ENCODE data around the gene TLDC2. TPM values are rescaled to one million over a fixed set of nuclear protein-coding genes. Genes with fewer than 3 reads are reported as not detected.
A peak's percentile ranks its signal among the peaks of the same experiment; 100 is the strongest.

Gene TLDC2
- total and polyA plus RNA-seq, 4 donors: 0.36 to 4.1 TPM; not detected in 2

DNA sequence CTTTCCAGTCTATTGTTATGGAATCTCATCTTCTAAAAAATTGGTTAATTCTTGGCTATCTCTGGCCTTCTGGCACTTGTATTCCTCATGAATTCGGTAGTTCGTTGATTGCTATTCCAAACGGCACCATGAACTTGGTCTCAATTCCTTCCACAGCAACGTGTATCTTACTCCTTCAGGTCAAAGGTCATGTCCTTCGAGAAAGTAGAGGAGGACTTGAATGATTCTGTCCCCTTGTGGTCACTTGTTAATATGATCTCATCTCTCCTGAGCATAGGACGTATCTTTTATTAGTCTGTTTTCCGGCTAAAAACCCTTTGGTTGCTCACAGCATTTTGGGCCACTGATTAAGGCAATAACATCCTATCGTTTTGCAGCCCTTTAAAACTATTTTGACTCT is 9.4 kb downstream of the TLDC2 start:
- H3K4me1 ChIP-seq (ENCODE audit: control insufficient read depth in 1 of 2, insufficient read depth in 2 of 2, low read length in 2 of 2): no peaks in the 10 kb centered on the region
- H3K27ac ChIP-seq (ENCODE audit: low read depth in 1 of 2, low read length in 2 of 2): no peak overlapping the region
- H3K36me3 ChIP-seq (ENCODE audit: control insufficient read depth in 1 of 2, insufficient read depth in 2 of 2, low read length in 1 of 2): no peaks in the 10 kb centered on the region
- ATAC-seq (ENCODE audit: low FRiP score) (no peak), DNase-seq (no peak)
- H3K9me3 ChIP-seq (ENCODE audit: control insufficient read depth, low read length): no peaks in the 10 kb centered on the region
- WGBS, 2 donors: 61 to 64% methylated on average over 8 of the region's 8 CpGs
- H3K4me3 ChIP-seq (ENCODE audit: low read length in 2 of 2): no peak overlapping the region
- no peaks in the 10 kb centered on the region for H3K27me3 ChIP-seq (ENCODE audit: control insufficient read depth in 1 of 2, insufficient read depth in 2 of 2, low read length in 1 of 2)
- intact Hi-C loops (cut with DNase I): loop anchor here in 1 of 2 donors (5.0 kb wide), 2 partner anchors 93 to 328 kb away; no protein-coding TSS in a partner anchor

DNA sequence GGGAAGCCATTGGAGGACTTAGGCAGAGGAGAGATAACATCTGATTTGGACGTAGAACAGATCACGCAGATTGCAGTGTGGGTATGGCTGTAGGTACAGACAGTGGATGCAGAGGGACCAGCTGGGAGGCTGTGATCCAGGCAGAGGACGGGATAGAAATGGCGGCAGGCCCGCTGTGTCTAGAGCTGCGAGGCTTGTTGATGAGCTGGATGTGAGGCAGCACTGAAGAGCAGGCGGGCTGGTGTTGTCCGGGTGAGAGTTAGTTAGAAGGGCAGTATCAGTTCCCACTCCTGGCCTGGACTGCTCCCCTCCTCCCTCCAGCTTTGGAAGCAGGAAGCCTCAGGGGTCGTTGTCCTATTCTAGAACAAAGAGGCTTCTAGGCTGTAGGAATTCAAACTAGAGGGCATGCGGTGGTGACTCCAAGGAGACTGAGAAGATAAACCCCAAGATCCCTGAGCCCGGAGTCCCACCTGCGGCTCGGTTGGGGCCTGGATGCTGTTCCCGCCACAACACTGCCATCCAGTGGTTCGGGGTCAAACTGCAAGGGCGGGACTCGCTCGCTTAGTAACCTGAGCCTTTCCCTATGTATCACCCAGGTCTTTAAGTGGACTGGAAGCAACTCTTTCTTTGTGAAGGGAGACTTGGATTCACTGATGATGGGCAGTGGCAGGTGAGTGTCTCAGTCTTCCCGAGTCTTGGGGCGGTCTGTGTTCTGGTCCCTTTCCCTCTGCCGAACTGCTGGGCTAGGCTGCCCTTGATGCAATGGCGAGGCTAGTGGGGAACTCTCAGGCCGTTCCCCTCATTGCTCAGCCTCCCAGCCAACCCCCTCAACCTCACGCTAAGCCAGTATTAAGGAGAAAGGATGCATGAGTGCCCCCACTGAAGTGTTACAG is 11.2 kb downstream of the TLDC2 start:
- intact Hi-C loops (cut with DNase I): loop anchor here in 1 of 2 donors (5.0 kb wide), 2 partner anchors 95 to 330 kb away; no protein-coding TSS in a partner anchor
- 19 to 20% methylated on average over 24 of the region's 24 CpGs for WGBS, 2 donors
- H3K4me3 ChIP-seq (ENCODE audit: low read length in 2 of 2): no peak overlapping the region
- no peak overlapping the region for H3K27ac ChIP-seq (ENCODE audit: low read depth in 1 of 2, low read length in 2 of 2)
- ATAC-seq (ENCODE audit: low FRiP score) (peak; percentile 90), DNase-seq (peak; percentile 88 to 95)
- H3K36me3 ChIP-seq (ENCODE audit: control insufficient read depth in 1 of 2, insufficient read depth in 2 of 2, low read length in 1 of 2): peaks cover 0 to 6% of the 10 kb centered on the region in 2 donors
- H3K9me3 ChIP-seq (ENCODE audit: control insufficient read depth, low read length): no peaks in the 10 kb centered on the region
- no peaks in the 10 kb centered on the region for H3K27me3 ChIP-seq (ENCODE audit: control insufficient read depth in 1 of 2, insufficient read depth in 2 of 2, low read length in 1 of 2)
- no peaks in the 10 kb centered on the region for H3K4me1 ChIP-seq (ENCODE audit: control insufficient read depth in 1 of 2, insufficient read depth in 2 of 2, low read length in 2 of 2)

- WGBS, 2 donors: 28 to 31% methylated on average over 6 of the region's 6 CpGs
- Histone ChIP-seq H3K27me3 (ENCODE audit: control insufficient read depth in 1 of 2, insufficient read depth in 2 of 2, low read length in 1 of 2) (no peaks in the 10 kb centered on the region), H3K36me3 (ENCODE audit: control insufficient read depth in 1 of 2, insufficient read depth in 2 of 2, low read length in 1 of 2) (peaks cover 0 to 6% of the 10 kb centered on the region in 2 donors), H3K9me3 (ENCODE audit: control insufficient read depth, low read length) (no peaks in the 10 kb centered on the region), H3K4me1 (ENCODE audit: control insufficient read depth in 1 of 2, insufficient read depth in 2 of 2, low read length in 2 of 2) (no peaks in the 10 kb centered on the region), H3K4me3 (ENCODE audit: low read length in 2 of 2) (no peak overlapping the region), H3K27ac (ENCODE audit: low read depth in 1 of 2, low read length in 2 of 2) (peak overlapping the region in 1 of 2 donors; percentile 21)
- ATAC-seq (ENCODE audit: low FRiP score): no peak
- peak in 1 of 2 donors; percentile 16 for DNase-seq
- intact Hi-C loops (cut with DNase I): loop anchor here in 1 of 2 donors (5.0 kb wide), 2 partner anchors 95 to 330 kb away; no protein-coding TSS in a partner anchor
Measured at GRCh38 chr20:36887752-36888090, 11.8 kb downstream of the TLDC2 start.

DNA sequence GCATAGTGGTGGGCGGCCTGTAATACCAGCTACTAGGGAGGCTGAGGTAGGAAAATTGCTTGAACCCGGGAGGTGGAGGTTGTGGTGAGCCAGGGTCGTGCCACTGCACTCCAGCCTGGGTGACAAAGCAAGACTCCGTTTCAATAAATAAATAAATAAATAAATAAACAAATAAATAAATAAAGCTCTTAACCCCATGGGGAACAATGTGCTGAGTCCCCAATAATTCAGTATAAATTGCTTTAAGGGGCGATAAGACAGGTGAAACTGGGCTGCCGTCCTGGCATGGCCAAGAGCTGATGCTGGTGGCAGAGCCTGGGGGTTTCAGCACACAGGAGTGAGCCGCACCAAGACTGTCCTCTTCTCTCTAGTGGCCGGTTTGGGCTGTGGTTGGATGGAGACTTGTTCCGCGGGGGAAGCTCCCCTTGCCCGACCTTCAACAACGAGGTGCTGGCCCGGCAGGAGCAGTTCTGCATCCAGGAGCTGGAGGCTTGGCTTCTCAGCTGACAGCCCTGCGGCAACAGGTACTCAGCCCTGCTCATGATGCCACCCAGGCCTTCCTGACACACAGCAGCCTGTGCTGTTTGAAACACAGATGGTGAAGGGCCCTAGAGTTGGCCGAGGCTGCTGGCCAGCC is 13.1 kb downstream of the TLDC2 start:
- 83 to 89% methylated on average over 15 of the region's 15 CpGs for WGBS, 2 donors
- intact Hi-C loops (cut with DNase I): loop anchor here in 1 of 2 donors (5.0 kb wide), 2 partner anchors 97 to 332 kb away; no protein-coding TSS in a partner anchor
- H3K27ac ChIP-seq (ENCODE audit: low read depth in 1 of 2, low read length in 2 of 2): no peak overlapping the region

GRCh38 chr20:36890586-36890985 is 14.6 kb downstream of the TLDC2 start:
- Histone ChIP-seq H3K4me1 (ENCODE audit: control insufficient read depth in 1 of 2, insufficient read depth in 2 of 2, low read length in 2 of 2) (no peaks in the 10 kb centered on the region), H3K27ac (ENCODE audit: low read depth in 1 of 2, low read length in 2 of 2) (no peak overlapping the region), H3K36me3 (ENCODE audit: control insufficient read depth in 1 of 2, insufficient read depth in 2 of 2, low read length in 1 of 2) (peaks cover 0 to 12% of the 10 kb centered on the region in 2 donors), H3K27me3 (ENCODE audit: control insufficient read depth in 1 of 2, insufficient read depth in 2 of 2, low read length in 1 of 2) (no peaks in the 10 kb centered on the region), H3K9me3 (ENCODE audit: control insufficient read depth, low read length) (no peaks in the 10 kb centered on the region), H3K4me3 (ENCODE audit: low read length in 2 of 2) (no peak overlapping the region)
- ATAC-seq (ENCODE audit: low FRiP score) (no peak), DNase-seq (no peak)
- intact Hi-C loops (cut with DNase I): no loop called here
- WGBS, 2 donors: 87 to 90% methylated on average over 9 of the region's 9 CpGs

More for the DNA sequence above, 13.1 kb downstream of the TLDC2 start:
- DNase-seq (peak in 1 of 2 donors; percentile 68), ATAC-seq (ENCODE audit: low FRiP score) (no peak)
- H3K27me3 ChIP-seq (ENCODE audit: control insufficient read depth in 1 of 2, insufficient read depth in 2 of 2, low read length in 1 of 2): no peaks in the 10 kb centered on the region
- H3K4me3 ChIP-seq (ENCODE audit: low read length in 2 of 2): no peak overlapping the region
- H3K9me3 ChIP-seq (ENCODE audit: control insufficient read depth, low read length): no peaks in the 10 kb centered on the region
- H3K36me3 ChIP-seq (ENCODE audit: control insufficient read depth in 1 of 2, insufficient read depth in 2 of 2, low read length in 1 of 2): peaks cover 0 to 12% of the 10 kb centered on the region in 2 donors
- H3K4me1 ChIP-seq (ENCODE audit: control insufficient read depth in 1 of 2, insufficient read depth in 2 of 2, low read length in 2 of 2): no peaks in the 10 kb centered on the region

DNA sequence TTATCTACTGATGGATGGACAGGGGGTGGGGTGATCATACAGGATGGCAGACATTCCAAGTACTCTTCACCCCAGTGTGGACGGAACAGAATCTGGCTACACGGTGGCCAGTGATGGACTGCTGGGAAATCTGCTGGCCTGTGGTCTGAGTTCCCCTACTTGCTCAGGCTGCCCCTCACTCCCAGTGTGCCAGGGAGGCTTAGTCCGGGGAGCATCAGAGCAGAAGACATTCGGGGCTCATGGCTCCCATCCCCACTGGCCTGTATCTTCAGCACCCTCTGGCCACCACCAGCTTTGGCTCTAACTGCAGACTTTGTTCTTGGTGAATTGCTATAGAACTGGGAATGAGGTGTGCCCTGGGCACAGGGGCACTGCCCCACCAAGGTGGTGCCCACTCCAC is 15.3 kb downstream of the TLDC2 start:
- Histone ChIP-seq H3K27me3 (ENCODE audit: control insufficient read depth in 1 of 2, insufficient read depth in 2 of 2, low read length in 1 of 2) (no peaks in the 10 kb centered on the region), H3K4me3 (ENCODE audit: low read length in 2 of 2) (no peak overlapping the region), H3K9me3 (ENCODE audit: control insufficient read depth, low read length) (no peaks in the 10 kb centered on the region), H3K4me1 (ENCODE audit: control insufficient read depth in 1 of 2, insufficient read depth in 2 of 2, low read length in 2 of 2) (no peaks in the 10 kb centered on the region), H3K27ac (ENCODE audit: low read depth in 1 of 2, low read length in 2 of 2) (no peak overlapping the region), H3K36me3 (ENCODE audit: control insufficient read depth in 1 of 2, insufficient read depth in 2 of 2, low read length in 1 of 2) (peaks cover 0 to 12% of the 10 kb centered on the region in 2 donors)
- WGBS, 2 donors: 85 to 87% methylated on average over 4 of the region's 4 CpGs
- DNase-seq (no peak), ATAC-seq (ENCODE audit: low FRiP score) (peak; percentile 11)
- intact Hi-C loops (cut with DNase I): no loop called here

- no peak overlapping the region for H3K27ac ChIP-seq (ENCODE audit: low read depth in 1 of 2, low read length in 2 of 2)
- H3K4me3 ChIP-seq (ENCODE audit: low read length in 2 of 2): no peak overlapping the region
- no peaks in the 10 kb centered on the region for H3K27me3 ChIP-seq (ENCODE audit: control insufficient read depth in 1 of 2, insufficient read depth in 2 of 2, low read length in 1 of 2)
- 89 to 92% methylated on average over 3 of the region's 3 CpGs for WGBS, 2 donors
- H3K4me1 ChIP-seq (ENCODE audit: control insufficient read depth in 1 of 2, insufficient read depth in 2 of 2, low read length in 2 of 2): no peaks in the 10 kb centered on the region
- peaks cover 0 to 14% of the 10 kb centered on the region in 2 donors for H3K36me3 ChIP-seq (ENCODE audit: control insufficient read depth in 1 of 2, insufficient read depth in 2 of 2, low read length in 1 of 2)
- ATAC-seq (ENCODE audit: low FRiP score): no peak
- intact Hi-C loops (cut with DNase I): no loop called here
- DNase-seq: no peak
- H3K9me3 ChIP-seq (ENCODE audit: control insufficient read depth, low read length): no peaks in the 10 kb centered on the region
Measured at GRCh38 chr20:36893801-36894200, 17.9 kb downstream of the TLDC2 start.

GRCh38 chr20:36895036-36895435 is 19.1 kb downstream of the TLDC2 start:
- DNase-seq: no peak

More at GRCh38 chr20:36895036-36895435, 19.1 kb downstream of the TLDC2 start:
- no peak overlapping the region for H3K27ac ChIP-seq (ENCODE audit: low read depth in 1 of 2, low read length in 2 of 2)
- peaks cover 0 to 14% of the 10 kb centered on the region in 2 donors for H3K36me3 ChIP-seq (ENCODE audit: control insufficient read depth in 1 of 2, insufficient read depth in 2 of 2, low read length in 1 of 2)
- 79 to 82% methylated on average over 2 of the region's 2 CpGs for WGBS, 2 donors
- no peaks in the 10 kb centered on the region for H3K4me1 ChIP-seq (ENCODE audit: control insufficient read depth in 1 of 2, insufficient read depth in 2 of 2, low read length in 2 of 2)
- no peaks in the 10 kb centered on the region for H3K9me3 ChIP-seq (ENCODE audit: control insufficient read depth, low read length)
- intact Hi-C loops (cut with DNase I): no loop called here
- no peaks in the 10 kb centered on the region for H3K27me3 ChIP-seq (ENCODE audit: control insufficient read depth in 1 of 2, insufficient read depth in 2 of 2, low read length in 1 of 2)
- H3K4me3 ChIP-seq (ENCODE audit: low read length in 2 of 2): no peak overlapping the region
- ATAC-seq (ENCODE audit: low FRiP score): no peak
